ENCODE measurements around the gene CLRN1.

CLRN1 gene

DNA sequence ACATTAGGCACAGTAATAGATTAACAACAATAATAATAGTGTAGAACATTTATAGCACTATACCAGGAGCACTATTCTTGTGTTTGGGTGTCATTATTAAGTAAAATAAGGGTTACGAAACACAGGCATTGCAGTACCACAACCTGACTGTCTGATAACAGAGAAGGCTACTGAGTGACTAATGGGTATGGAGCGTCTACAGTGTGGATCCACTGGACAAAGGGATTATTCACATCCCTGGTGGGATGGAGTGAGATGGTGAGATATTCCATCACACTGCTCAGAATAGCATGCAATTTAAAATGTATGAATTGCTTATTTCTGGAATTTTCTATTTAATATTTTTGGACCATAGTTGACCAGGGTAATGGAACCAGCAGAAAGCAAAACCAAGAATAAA is 85.5 kb downstream of the CLRN1 start:
- no peak for DNase-seq
- TF ChIP-seq, protein P1, sequence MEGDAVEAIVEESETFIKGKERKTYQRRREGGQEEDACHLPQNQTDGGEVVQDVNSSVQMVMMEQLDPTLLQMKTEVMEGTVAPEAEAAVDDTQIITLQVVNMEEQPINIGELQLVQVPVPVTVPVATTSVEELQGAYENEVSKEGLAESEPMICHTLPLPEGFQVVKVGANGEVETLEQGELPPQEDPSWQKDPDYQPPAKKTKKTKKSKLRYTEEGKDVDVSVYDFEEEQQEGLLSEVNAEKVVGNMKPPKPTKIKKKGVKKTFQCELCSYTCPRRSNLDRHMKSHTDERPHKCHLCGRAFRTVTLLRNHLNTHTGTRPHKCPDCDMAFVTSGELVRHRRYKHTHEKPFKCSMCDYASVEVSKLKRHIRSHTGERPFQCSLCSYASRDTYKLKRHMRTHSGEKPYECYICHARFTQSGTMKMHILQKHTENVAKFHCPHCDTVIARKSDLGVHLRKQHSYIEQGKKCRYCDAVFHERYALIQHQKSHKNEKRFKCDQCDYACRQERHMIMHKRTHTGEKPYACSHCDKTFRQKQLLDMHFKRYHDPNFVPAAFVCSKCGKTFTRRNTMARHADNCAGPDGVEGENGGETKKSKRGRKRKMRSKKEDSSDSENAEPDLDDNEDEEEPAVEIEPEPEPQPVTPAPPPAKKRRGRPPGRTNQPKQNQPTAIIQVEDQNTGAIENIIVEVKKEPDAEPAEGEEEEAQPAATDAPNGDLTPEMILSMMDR (IDR thresholded peaks at IDR 0.05; ENCODE audit: low read depth, low read length): no peak
- Histone ChIP-seq H3K4me3 (ENCODE audit: low read depth, low read length) (no peak overlapping the region), H3K36me3 (no peaks in the 10 kb centered on the region), H3K4me1 (no peaks in the 10 kb centered on the region), H3K27me3 (peaks cover 18% of the 10 kb centered on the region; the same call in 1 of the 2 replicates), H3K9me3 (no peaks in the 10 kb centered on the region; the same call in 1 of the 2 replicates)

DNA sequence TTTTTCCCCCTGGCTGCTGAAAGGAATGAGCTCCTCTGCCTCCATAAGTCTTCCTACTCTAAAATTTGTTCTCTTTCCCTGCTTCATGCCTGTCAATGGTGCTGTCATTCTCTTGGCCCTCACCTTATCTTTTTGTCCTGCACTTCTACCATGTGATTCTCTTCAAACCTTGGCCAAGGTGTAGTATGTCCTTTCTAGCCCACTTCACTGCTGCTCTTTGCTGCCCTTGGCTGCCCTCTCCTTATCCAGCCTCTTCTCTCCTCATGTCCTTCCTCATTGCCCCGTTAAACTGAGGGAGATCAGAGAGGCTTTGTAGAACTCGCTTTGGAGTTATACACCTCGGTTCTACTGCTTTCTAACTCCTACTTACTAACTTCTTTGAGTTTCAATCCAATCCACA is 87.0 kb downstream of the CLRN1 start:
- Histone ChIP-seq H3K9me3 (no peaks in the 10 kb centered on the region; the same call in 1 of the 2 replicates), H3K4me1 (no peaks in the 10 kb centered on the region), H3K27me3 (peaks cover 18% of the 10 kb centered on the region; the same call in 1 of the 2 replicates), H3K4me3 (ENCODE audit: low read depth, low read length) (no peak overlapping the region), H3K36me3 (no peaks in the 10 kb centered on the region)
- TF ChIP-seq, protein P1 (IDR thresholded peaks at IDR 0.05; ENCODE audit: low read depth, low read length): no peak
- DNase-seq: no peak

DNA sequence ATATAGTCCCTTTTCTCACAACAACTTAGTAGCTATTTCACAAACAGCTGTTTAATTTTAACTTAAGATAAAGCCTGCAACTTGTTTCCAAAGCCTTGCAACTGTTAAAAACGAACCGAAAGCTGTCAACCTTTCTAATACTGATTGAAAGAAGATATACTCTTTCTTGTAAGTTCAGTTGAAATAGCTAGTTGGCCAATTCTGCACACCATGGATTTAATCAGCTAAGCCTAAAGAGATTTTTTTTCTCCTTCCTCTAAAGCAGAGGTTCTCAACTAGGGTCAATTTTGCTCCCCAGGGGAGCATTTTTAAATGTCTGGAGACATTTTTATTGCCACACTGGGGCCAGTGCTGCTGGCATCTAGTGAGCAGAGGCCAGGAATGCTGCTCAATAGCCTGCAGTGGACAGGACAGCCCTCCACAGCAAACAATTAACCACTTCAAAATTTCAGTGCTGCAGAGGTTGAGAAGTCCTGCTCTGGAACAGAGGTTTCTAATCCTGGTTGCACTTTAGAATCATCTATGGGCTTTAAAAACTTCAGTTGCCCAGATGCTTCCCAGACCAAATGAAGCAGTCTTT is 93.4 kb downstream of the CLRN1 start:
- H3K4me3 ChIP-seq (ENCODE audit: low read depth, low read length): no peak overlapping the region
- no peaks in the 10 kb centered on the region for H3K9me3 ChIP-seq
- H3K36me3 ChIP-seq: no peaks in the 10 kb centered on the region
- no peak for DNase-seq
- peaks cover 16% of the 10 kb centered on the region; the same call in 1 of the 2 replicates for H3K27me3 ChIP-seq
- no peaks in the 10 kb centered on the region for H3K4me1 ChIP-seq
- TF ChIP-seq, protein P1 (IDR thresholded peaks at IDR 0.05; ENCODE audit: low read depth, low read length): no peak

DNA sequence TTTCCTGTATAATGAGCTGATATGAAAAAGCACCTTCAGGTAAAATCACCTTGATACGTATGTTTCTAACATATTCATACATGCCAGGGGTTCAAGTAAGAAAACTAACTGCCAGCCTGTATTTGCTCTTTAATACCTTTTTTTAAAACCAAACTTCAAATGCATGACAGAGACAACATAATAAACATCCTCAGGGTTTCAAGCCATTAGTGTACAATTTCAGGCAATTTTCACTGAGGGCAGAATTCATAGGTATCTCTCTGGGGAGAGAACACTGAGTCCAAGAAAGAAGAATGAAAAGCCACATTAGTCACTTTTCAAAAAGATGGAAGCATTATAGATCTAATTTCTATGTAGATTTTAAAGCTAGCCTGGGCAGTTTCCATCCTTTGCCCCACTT is 94.2 kb downstream of the CLRN1 start:
- TF ChIP-seq, protein P1 (IDR thresholded peaks at IDR 0.05; ENCODE audit: low read depth, low read length): no peak
- H3K27me3 ChIP-seq: peaks cover 9% of the 10 kb centered on the region; the same call in 1 of the 2 replicates

DNA sequence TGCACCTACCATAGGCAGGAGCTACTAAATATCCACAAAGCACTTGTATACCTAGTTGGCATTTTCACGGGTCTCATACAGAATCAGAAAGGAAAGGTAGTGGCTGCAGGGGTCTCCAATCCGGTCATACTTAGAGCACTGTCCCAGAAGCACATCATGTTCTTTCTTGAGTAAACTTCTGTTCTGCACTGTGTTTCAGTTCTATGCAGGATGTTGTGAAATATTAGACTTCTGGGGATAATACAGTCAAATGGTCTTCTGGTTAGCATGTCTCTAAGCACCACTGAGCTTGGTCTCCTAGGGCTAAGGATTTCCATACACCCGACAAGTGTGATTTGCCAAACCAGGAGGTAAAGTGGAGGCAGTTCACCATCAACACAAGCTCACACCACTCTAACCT is 95.2 kb downstream of the CLRN1 start:
- TF ChIP-seq, protein P1 (IDR thresholded peaks at IDR 0.05; ENCODE audit: low read depth, low read length): no peak
- Histone ChIP-seq H3K4me1 (no peaks in the 10 kb centered on the region), H3K36me3 (no peaks in the 10 kb centered on the region), H3K9me3 (no peaks in the 10 kb centered on the region), H3K27me3 (peaks cover 7% of the 10 kb centered on the region; the same call in 1 of the 2 replicates), H3K4me3 (ENCODE audit: low read depth, low read length) (no peak overlapping the region)
- no peak for DNase-seq

More for the DNA sequence above, 94.2 kb downstream of the CLRN1 start:
- no peak for DNase-seq
- Histone ChIP-seq H3K4me3 (ENCODE audit: low read depth, low read length) (no peak overlapping the region), H3K9me3 (no peaks in the 10 kb centered on the region), H3K4me1 (no peaks in the 10 kb centered on the region), H3K36me3 (no peaks in the 10 kb centered on the region)

DNA sequence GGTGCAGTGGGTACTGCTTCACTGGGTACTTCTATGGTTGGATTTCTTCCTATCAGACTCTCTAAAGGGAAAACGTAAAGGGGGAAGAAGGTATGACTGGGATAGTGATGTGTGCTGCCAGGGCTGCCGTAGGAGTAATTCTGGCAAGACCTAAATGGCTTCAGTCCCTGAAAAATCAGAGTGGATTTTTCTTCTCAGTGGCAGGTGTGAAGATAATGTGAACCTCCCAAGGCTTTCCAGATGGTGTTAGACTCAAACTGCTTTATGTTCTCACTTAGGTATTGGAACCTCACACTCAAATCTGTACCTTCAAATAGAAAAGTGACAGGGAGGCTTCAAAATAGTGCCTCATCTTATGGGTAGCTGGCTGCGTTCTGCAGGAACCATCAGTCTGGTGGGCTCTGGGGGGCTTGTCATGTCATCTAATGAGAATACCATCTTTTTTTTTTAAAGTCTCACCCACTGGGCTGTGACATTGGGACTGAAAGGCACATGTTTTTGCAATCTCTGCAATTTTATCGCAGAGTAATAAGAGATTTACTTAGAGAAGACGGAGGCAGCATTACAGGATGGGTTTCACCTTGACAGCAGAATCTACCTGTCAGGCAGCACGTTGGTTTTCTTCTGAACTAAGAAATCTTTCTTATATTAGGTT is 95.8 kb downstream of the CLRN1 start:
- H3K9me3 ChIP-seq: no peaks in the 10 kb centered on the region
- TF ChIP-seq, protein P1 (IDR thresholded peaks at IDR 0.05; ENCODE audit: low read depth, low read length): no peak
- H3K36me3 ChIP-seq: no peaks in the 10 kb centered on the region
- H3K27me3 ChIP-seq: peaks cover 7% of the 10 kb centered on the region; the same call in 1 of the 2 replicates
- H3K4me1 ChIP-seq: no peaks in the 10 kb centered on the region
- no peak overlapping the region for H3K4me3 ChIP-seq (ENCODE audit: low read depth, low read length)
- no peak for DNase-seq
